Lung microvascular endothelial cell (primary cell): ENCODE measurements around the gene CABP1. TPM values are rescaled to one million over a fixed set of nuclear protein-coding genes. Genes with fewer than 3 reads are reported as not detected.
"Not testable (repeated sequence)": the region's sequence is repeated elsewhere in the genome, so short reads cannot be mapped to it uniquely, and the experiment has no call there.

Experiments
- DNase-seq, 2 donors: peaks; one replicate each; pipeline versions ENCODE4 v3.0.0 to v3.0.0-alpha.2; 2010; ENCODE audit warnings: low read depth in 2 of 2
- total RNA-seq: library from RNA; depleted of rRNA; stranded (reverse); fragments of >200 nt; gene quantifications from 2 replicates; pipeline ENCODE4 v1.2.1, GENCODE V29; 2014

The CABP1 gene
- under 0.01 TPM in 1 of 2 replicates, not detected in the other for total RNA-seq

DNA sequence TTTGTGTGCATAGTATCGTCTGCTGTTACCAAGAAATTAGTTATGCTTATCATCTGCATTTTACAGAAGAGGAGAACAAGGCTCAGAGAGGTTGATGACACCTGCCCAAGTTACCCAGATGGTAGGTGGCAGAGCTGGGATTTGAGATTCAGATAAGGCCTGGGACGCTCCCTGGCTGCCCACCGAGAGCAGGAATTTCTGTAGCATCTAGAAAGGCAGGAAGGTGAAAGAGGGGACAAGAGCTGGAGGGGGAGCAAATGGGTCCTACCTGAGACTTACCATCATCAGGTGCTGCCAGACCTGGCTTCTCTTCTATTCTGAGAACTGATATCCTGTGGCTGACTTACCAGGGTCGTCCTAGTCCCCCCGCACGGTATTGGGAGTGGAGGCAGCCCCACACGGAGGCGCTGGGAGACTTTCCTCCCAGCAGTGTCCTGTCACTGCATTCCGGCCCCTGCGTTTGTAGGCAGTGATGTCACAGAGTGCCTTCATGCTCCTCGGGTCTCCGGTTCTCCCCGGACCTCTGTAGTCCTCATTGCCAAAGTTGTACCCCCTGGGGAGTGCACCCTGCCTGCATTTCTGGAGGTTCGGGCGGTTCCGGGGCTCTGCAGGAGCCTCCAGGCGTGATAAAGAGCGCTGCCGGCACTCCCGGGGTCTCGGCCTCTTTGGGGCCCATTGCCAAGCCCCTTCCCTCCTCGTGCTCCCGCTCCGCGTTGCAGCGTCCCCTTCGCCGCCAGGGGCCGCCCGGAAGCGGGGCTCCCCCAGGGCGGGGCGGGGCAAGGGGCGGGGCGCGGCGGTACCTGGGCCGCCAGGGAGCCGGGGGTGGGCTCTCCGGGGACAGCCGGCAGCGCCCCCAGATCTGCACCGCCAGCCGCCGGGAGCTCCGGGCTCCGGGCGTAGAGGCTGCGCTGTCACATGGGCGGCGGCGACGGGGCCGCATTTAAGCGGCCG, at the start of gene CABP1:
CABP1 (plus strand) TSS at position 856 of the 951 bp plus-strand sequence; CDS start at position 916, 60 bp downstream.
- DNase-seq = no peak

DNA sequence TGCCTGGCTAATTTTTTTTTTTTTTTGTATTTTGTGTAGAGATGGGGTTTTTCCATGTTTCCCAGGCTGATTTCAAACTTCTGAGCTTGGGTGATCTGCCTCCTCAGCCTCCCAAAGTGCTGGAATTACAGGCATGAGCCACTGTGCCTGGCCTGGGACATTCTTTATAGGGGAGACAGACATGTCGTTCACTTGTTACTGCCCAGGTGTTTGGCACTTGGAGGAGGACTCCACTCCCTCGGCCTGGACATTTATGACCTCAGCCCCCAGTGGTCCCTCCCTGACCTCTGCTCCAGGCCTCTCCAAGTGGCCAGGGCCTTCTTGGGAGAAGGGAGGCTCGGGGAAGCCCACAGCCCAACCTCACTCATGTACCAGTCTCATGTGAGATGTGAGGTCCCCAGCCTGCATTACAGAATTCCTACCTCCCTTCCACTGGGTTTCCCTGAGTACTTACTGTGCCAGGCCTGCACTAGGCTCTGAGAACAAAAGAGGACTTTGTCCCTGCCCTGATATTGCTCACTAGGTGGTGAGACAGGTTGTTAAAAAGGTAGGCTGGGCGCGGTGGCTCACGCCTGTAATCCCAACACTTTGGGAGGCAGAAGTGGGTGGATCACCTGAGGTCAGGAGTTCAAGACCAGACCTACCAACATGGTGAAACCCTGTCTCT, 49.6 kb upstream of the CABP1 start:
- no peak for DNase-seq

DNA sequence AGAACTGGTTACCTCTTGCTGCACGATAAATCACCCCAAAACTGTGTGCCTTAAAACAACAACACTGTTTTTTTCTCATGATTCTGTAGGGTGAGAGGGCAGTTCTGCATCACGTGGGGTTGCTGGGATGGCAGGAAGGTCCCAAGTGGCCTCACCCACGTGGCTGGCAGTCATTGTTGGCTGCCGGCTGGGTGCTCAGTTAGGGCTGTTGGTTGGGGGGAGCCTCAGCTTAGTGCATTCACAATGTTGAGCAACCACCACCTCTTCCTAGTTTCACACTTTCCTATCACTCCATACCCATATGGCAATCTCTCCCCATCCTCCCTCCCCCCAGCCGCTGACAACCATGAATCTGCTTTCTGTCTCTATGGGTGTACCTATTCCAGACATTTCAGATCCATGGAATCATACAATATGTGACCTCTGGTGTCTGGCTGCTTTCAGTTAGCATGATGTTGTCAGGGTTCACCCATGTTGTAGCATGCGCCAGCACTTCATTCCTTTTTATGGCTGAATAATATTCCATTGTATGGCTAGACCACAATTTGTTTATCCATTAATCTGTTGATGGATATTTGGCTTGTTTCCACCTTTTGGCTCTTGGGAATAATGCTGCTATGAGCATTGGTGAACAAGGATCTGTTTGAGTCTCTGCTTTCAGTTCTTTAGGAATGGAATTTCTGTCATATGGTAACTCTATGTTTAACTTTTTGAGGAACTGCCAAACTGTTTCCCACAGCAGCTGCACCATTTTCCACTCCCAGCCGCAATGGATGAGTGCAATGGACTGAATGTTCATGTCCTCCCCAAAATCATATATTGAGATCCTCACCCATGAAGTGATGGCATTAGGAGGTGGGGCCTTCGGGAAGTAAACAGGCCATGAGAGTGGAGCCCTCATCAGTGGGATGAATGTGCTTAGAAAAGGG, 48.0 kb upstream of the CABP1 start:
- DNase-seq = no peak

DNA sequence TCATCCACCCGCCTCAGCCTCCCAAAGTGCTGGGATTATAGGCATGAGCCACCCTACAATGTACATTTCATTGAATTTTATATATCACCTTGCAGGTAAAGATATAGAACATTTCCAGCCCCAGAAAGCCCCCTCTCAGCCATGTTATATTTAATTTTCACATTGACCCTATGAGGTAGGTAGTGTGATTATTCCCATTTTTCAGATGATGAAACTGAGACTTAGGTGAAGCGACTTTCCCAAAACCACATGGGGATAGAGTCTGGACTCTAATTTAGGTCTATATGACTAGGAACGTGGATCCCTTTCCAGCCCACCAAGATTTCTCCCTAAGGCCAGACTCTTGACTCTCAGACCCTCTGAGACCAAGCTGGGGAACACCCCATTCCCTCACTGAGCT, 43.5 kb upstream of the CABP1 start:
- DNase-seq = no peak

DNA sequence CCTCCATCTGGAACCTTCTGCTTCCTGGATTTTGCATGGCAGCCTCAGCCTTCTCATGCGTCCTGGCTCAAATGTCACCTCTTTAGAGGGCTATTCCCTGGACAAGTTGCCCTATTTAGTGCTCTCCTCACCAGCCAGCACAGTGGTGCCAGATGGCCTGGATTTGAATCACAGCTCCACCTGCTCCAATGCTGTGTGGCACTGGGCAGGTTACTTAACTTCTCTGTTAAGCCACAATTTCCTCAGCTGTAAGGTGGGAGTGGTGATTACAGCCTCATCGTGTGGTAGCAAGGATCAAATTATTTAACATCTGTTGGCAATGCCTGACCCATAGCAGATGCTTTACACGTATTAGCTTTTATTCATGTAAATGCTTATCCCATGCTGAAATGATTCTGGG, 42.6 kb upstream of the CABP1 start:
- DNase-seq = no peak

DNA sequence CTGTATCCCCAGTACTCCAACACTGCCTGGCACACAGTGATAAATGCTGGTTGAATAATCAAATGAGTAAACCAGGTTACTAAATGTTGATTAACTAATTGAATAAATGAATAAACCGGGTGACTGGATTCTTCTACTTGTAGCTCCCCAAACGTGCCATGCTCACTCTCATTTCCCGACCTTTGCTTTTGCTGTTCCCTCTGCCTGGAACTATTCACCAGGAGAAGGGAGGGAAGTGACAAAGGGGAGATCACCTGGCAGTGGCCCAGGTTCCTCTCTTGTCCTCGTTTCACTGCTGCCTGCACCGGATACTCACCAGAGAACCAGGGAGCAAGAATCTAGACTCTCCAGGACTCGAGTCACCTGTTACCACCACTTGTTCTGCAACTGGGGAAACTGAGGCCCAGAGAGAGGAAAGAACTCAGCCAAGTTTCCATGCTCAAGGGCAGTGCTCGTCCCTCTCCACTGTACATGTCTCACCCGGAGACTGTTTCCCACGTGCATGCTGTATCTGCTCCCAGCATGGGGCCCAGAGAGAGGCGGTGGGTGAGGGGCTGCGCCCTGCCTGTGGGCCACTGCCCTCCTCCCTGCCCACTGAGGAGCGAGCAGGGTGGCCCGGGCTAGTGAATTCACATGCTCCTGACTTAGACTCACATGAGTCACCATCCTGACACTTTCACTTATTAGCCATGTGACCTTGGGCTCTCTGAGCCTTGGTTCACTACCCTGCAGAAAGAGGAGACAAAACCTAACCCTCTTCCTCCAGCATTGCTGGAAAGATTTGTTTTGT, 41.6 kb upstream of the CABP1 start:
- DNase-seq = peak in 1 of 2 donors; percentile 57

DNA sequence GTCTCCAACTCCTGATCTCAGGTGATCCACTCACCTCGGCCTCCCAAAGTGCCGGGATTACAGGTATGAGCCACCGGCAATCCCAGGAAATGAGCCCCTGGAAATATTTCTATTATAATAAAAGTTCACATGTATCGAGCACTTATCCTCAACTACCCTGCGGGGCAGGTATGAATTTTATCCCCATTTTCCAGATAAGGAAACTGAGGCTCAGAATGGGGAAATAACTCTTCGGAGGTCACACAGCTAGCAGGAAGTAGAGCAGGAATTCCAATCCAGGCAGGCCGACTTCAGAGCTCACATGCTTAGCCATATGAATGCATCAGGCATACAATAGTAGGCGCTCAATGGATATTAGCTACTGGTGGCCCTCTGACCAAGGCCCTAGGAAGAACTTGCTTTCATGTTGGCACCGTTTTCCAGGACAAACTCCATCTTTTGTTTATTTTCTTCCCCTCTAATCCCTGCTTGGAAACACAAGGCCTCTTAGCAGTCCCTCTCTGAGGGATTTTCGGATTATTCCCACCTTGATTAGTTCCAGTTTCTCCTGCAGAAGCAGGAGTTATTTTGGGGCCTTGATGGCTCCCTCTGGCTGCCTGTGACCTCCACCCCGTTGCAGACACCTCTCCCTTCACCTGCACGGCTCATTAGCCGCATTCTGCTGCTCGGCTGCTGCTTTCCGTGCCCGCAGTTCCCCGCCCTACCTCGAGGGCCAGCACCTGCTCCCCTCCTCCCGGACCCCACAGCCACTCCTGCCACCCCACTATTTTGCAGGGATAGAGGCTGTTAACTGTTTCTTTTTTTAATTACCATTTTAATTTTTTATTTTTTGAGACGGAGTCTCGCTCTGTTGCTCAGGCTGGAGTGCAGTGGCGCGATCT, 40.5 kb upstream of the CABP1 start:
- no peak for DNase-seq

DNA sequence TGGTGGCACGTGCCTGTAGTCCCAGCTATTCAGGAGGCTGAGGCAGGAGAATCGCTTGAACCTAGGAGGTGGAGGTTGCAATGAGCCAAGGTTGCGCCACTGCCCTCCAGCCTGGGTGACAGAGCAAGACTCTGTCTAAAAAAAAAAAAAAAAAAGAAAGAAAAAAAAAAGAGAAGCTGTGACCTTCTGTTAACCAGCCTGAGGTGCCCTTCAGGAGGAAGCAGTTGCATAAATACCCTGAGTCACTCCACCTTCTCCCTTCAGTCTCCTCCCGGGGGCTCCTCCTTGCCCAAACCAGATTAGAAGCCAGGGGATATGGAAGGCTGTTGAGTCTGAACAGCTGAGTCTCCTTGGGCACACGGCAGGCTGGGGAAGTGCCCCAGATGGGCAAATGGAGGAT, 38.0 kb upstream of the CABP1 start:
- not testable (repeated sequence) for DNase-seq

DNA sequence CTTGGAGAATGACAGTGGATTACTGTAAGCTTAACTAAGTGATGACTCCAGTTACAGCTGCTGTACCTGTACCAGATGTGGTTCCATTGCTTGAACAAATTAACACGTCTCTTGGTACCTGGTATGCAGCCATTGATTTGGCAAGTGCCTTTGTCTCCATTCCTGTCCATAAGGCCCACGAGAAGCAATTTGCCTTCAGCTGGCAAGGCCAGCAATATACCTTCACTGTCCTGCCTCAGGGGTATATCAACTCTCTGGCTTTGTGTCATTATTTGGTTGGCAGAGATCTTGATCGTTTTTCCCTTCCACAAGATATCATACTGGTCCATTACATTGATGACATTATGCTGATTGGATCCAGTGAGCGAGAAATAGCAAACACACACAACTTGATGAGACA, 29.9 kb upstream of the CABP1 start:
- no peak for DNase-seq

DNA sequence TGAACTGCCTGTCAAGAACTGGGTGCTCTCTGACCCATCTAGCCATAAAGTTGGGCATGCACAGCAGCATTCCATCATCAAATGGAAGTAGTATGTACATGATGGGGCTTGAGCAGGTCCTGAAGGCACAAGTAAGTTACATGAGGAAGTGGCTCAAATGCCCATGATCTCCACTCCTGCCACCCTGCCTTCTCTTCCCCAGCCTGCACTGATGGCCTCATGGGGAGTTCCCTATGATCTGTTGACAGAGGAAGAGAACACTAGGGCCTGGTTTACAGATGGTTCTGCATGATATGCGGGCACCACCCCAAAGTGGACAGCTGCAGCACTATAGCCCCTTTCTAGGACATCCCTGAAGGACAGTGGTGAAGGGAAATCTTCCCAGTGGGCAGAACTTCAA, 28.9 kb upstream of the CABP1 start:
- DNase-seq = not testable (repeated sequence)

DNA sequence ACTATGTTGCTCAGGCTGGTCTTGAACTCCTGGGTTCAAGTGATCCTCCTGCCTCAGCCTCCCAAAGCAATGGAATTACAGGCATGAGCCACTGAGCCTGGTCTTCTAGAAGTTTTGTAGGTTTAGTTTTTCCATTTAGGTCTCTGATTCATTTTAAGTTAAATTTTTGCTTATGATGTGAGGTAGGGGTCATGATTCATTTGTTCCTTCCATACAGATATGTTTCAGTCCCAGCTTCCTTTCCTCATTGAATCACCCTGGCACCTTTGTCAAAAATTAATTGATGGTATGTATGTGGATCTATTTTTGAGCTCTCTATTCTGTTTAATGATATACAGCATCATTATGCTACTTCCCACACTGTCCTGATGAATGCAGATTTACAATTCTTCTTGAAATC, 25.6 kb upstream of the CABP1 start:
- DNase-seq = no peak

DNA sequence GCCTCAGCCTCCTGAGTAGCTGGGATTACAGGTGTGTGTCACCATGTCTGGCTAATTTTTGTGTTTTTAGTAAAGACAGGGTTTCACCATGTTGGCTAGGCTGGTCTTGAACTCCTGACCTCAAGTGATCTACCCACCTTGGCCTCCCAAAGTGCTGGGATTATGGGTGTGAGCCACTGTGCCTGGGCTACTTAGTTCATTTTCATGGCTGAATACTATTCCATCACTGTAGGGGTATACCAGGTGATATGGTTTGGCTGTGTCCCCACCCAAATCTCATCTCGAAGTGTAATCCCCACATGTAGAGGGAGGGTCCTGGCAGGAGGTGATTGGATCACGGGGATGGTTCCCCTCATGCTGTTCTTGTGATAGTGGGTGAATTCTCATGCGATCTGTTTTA, 23.2 kb upstream of the CABP1 start:
- DNase-seq = not testable (repeated sequence)

DNA sequence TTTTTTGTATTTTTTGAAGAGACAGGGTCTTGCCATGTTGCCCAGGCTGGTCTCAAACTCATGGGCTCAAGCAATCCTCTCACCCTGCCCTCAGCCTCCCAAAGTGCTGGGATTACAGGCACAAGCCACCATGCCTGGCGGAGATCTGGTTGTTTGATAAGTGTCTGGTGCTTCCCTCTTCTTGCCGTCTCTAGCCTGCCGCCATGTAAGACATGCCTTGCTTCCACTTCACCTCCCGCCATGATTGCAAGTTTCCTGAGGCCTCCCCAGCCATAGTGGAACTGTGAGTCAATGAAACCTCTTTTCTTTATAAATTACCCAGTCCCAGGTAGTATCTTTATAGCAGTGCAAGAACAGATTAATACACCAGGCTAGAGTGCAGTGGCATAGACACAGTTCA, 22.7 kb upstream of the CABP1 start:
- not testable (repeated sequence) for DNase-seq

DNA sequence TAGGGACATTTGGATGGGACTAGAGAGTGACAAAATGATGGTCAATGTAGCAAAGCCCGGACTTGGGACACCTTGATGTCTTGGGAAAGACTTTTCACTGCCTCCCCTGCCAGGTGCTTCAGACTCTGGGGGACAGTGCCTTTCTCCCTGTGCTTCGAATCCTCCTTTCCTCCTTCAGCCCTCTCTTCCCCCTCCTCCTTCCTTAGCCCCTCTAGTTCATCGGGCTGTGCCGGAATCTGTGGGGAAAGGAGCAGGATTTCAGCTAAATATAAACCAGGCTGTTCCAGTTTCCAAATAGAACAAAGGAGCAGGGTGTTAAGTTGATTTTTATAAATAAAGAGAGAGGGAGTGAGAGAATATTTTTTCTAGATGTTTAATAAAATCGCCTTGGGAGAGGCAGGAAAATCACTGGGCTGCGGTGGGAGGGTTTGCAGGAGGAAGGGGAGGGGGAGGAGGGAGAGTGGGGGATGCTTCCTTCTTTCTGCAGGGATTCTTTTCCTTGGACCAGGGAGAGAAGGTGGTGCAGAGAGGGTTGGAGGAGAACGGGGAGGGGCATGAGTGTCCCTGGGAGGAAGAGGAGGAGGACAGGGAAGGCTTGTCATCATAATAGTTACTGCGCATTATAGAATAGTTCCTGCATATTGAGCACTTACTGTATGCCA, 21.3 kb upstream of the CABP1 start:
- DNase-seq = no peak

DNA sequence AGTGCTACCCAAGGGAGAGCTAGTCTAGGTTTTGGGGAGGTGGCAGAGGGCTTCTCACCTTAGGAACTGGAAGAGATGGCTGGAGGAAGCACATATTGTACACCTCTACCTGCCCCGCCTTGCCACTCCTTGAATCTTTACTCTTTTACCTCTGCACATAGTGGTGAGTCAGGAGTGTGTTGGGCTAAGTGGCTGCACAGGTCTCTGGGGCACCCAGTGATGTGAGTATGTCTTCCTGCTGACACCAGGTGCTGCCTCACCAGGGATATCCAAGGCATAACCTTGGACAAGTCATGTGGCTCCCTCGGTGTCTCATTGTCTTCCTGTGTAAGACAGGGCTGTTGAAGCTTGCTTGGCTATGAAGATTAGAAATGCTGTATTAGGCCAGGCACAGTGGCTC, 19.8 kb upstream of the CABP1 start:
- DNase-seq = no peak

DNA sequence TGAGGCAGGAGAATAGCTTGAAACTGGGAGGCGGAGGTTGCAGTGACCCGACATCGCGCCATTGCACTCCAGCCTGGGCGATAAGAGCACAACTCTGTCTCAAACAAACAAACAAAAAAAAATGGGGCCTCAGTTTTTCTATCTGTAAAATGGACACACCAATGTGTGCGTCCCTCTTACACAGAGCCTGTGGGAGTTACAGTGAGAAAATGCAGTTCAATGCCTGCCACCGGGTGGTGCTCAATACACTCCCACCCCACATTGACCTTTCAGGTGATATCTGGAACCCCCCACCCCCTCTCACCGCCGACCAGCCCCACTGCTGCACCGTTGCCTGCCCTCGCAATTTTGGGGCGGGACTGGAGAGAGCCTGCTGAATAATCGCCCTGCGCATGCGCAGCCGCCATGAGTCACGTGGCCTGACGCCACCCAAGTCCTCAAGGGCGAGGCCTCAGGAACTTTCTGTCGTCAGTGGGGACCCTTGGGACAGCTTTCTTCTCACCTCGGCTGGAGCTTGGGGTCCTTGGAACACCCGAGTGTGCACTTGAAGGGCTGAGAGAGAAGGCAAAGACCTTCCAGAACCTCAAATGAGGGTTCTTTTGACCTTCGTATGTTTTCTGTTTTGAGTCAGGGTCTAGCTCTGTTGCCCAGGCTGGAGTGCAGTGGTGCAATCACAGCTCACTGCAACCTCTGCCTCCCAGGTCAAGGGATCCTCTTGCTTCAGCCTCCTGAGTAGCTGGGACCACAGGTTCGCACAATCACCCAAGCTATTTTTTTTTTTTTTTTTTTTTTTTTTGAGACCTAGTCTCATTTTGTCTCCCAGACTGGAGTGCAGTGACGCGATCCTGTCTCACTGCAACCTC, 14.6 kb upstream of the CABP1 start:
- no peak for DNase-seq

DNA sequence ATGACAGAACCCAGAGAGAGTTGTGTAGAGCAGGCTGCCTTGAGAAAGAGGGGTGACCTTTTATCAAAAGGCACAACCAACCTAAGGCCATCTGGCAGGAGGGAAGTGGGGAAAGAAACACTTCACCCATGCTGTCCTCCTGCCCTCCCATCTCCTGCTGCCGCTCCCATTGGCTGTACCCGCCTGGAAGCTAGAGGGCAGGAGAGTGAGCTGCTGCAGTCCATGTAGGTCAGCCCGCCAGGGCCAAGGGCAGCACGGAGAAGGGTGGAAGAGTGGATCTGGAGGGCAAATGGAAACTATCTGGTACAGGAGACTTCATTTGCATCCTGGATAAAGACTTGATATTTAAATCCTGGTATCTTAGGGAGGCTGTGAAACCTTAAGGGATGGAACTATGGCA, 11.5 kb upstream of the CABP1 start:
- no peak for DNase-seq
